Liver (tissue), 9 donors: Measurements from ENCODE around the gene SLC7A6. TPM values are rescaled to one million over a fixed set of nuclear protein-coding genes. Genes with fewer than 3 reads are reported as not detected.

ENCODE experiments used
- DNase-seq: peaks from one replicate; pipeline ENCODE4 v3.0.0-alpha.2; 2017; ENCODE audit warnings: low spot score
- H3K27ac ChIP-seq, 2 donors: one replicate each; pipeline ENCODE4 v1.7.0; 2013; ENCODE audit warnings: inconsistent platforms in 2 of 2, low read length in 2 of 2, control low read depth in 1 of 2, low read depth in 1 of 2, mild to moderate bottlenecking in 1 of 2
- H3K27me3 ChIP-seq, 4 donors: one replicate each; pipeline versions ENCODE4 v1.6.1 to v1.7.0; 2013; ENCODE audit warnings: low read length in 3 of 4, inconsistent platforms in 1 of 4, mild to moderate bottlenecking in 1 of 4, moderate library complexity in 1 of 4; ENCODE audit not compliant: control insufficient read depth in 4 of 4, insufficient read depth in 4 of 4
- H3K36me3 ChIP-seq, 4 donors: one replicate each; pipeline versions ENCODE4 v1.6.1 to v1.7.0; 2013; ENCODE audit warnings: low read length in 3 of 4, mild to moderate bottlenecking in 3 of 4, low read depth in 1 of 4, moderate library complexity in 1 of 4; ENCODE audit not compliant: control insufficient read depth in 4 of 4, insufficient read depth in 3 of 4
- H3K4me1 ChIP-seq, 4 donors: one replicate each; pipeline versions ENCODE4 v1.6.1 to v1.7.0; 2013; ENCODE audit warnings: low read length in 3 of 4, mild to moderate bottlenecking in 3 of 4, moderate library complexity in 1 of 4; ENCODE audit not compliant: control insufficient read depth in 4 of 4, insufficient read depth in 4 of 4
- H3K4me3 ChIP-seq, 3 donors: one replicate each; pipeline versions ENCODE4 v1.6.1 to v1.7.0; 2013; ENCODE audit warnings: low read length in 3 of 3, control low read depth in 1 of 3, low read depth in 1 of 3, mild to moderate bottlenecking in 1 of 3
- H3K9ac ChIP-seq, 2 donors: one replicate each; pipeline ENCODE4 v1.7.0; 2013; ENCODE audit warnings: low read length in 2 of 2, mild to moderate bottlenecking in 2 of 2, moderate library complexity in 2 of 2, control low read depth in 1 of 2, low read depth in 1 of 2
- H3K9me3 ChIP-seq, 4 donors: one replicate each; pipeline versions ENCODE4 v1.6.1 to v1.7.0; 2013; ENCODE audit warnings: low read length in 3 of 4; ENCODE audit not compliant: control insufficient read depth in 4 of 4
- ATF3 ChIP-seq: IDR thresholded peaks from 2 replicates; pipeline ENCODE4 v1.6.1; 2016; ENCODE audit warnings: antibody characterized with exemption
- CTCF ChIP-seq: fragments of 150-350 bp; IDR thresholded peaks from 2 replicates; pipeline ENCODE4 v1.5.1; 2017; ENCODE audit warnings: improper control_type of control experiment, low read depth, low read length; ENCODE audit not compliant: missing input control
- EGR1 ChIP-seq, 2 donors: IDR thresholded peaks; 2 replicates each; pipeline ENCODE4 v1.6.1; 2016 to 2018; ENCODE audit warnings: antibody characterized with exemption in 2 of 2, low read depth in 2 of 2
- FOXA1 ChIP-seq: IDR thresholded peaks from 2 replicates; pipeline ENCODE4 v1.6.1; 2016; ENCODE audit warnings: antibody characterized with exemption
- FOXA2 ChIP-seq: IDR thresholded peaks from 2 replicates; pipeline ENCODE4 v1.6.1; 2016; ENCODE audit warnings: antibody characterized with exemption
- GABPA ChIP-seq, 2 donors: IDR thresholded peaks in 1 of 2; conservative IDR thresholded peaks in 1 of 2; 2 replicates each; pipeline ENCODE4 v1.6.1; 2016; ENCODE audit warnings: antibody characterized with exemption in 2 of 2, mild to moderate bottlenecking in 1 of 2, moderate library complexity in 1 of 2
- HNF4A ChIP-seq, 2 donors: conservative IDR thresholded peaks; 2 replicates each; pipeline ENCODE4 v1.6.1; 2016; ENCODE audit warnings: antibody characterized with exemption in 2 of 2, mild to moderate bottlenecking in 2 of 2
- HNF4G ChIP-seq: IDR thresholded peaks from 2 replicates; pipeline ENCODE4 v1.6.1; 2016; ENCODE audit warnings: antibody characterized with exemption
- JUND ChIP-seq, 2 donors: IDR thresholded peaks; 2 replicates each; pipeline ENCODE4 v1.6.1; 2016; ENCODE audit warnings: antibody characterized with exemption in 2 of 2
- MAX ChIP-seq: IDR thresholded peaks from 2 replicates; pipeline ENCODE4 v1.6.1; 2016; ENCODE audit warnings: antibody characterized with exemption
- NR2F2 ChIP-seq: IDR thresholded peaks from 2 replicates; pipeline ENCODE4 v1.6.1; 2016; ENCODE audit warnings: antibody characterized with exemption
- RAD21 ChIP-seq, 2 donors: IDR thresholded peaks; 2 replicates each; pipeline ENCODE4 v1.6.1; 2016; ENCODE audit warnings: antibody characterized with exemption in 2 of 2, mild to moderate bottlenecking in 2 of 2
- REST ChIP-seq: IDR thresholded peaks from 2 replicates; pipeline ENCODE4 v1.6.1; 2016; ENCODE audit warnings: antibody characterized with exemption, mild to moderate bottlenecking
- RXRA ChIP-seq, 2 donors: IDR thresholded peaks; 2 replicates each; pipeline ENCODE4 v1.6.1; 2017 to 2018; ENCODE audit warnings: antibody characterized with exemption in 2 of 2, mild to moderate bottlenecking in 1 of 2
- SP1 ChIP-seq: IDR thresholded peaks from 2 replicates; pipeline ENCODE4 v1.6.1; 2018; ENCODE audit warnings: antibody characterized with exemption, mild to moderate bottlenecking
- TAF1 ChIP-seq: conservative IDR thresholded peaks from 2 replicates; pipeline ENCODE4 v1.6.1; 2016; ENCODE audit warnings: antibody characterized with exemption, mild to moderate bottlenecking
- YY1 ChIP-seq: IDR thresholded peaks from 2 replicates; pipeline ENCODE4 v1.6.1; 2016; ENCODE audit warnings: antibody characterized with exemption, mild to moderate bottlenecking
- ZBTB33 ChIP-seq: IDR thresholded peaks from 2 replicates; pipeline ENCODE4 v1.6.1; 2016; ENCODE audit warnings: antibody characterized with exemption
- WGBS: extraction: QIAGEN DNeasy Blood & Tissue Kit; methylation state at CpG from one replicate; pipeline ENCODE4 v1.1.7; 2013; 5-methylcytosine and 5-hydroxymethylcytosine counted together
- polyA plus RNA-seq, 2 donors: library from polyadenylated mRNA; stranded (reverse) in 1 of 2; unstranded in 1 of 2; fragments of 200-250 nt in 1 of 2; fragments of >200 nt in 1 of 2; fragmentation: Nextera tagmentation in 1 of 2; extraction: Ambion mirVana in 1 of 2; gene quantifications; one replicate each; pipeline versions ENCODE4 v1.2.1 to v1.2.3, GENCODE V29; 2013 to 2015
- total RNA-seq, 2 donors: library from RNA; depleted of rRNA; stranded (reverse); fragments of >200 nt; gene quantifications; one replicate each; pipeline ENCODE4 v1.2.3, GENCODE V29; 2014
- donor health status: healthy.
- donor health status: healthy.
- donor health status: healthy.
- donor health status: healthy.
- donor health status: healthy.

SLC7A6 gene
- total and polyA plus RNA-seq, 4 donors, result 1.2 to 4.9 (median 1.9) TPM

GRCh38 chr16:68233835-68234187 is 30.5 kb upstream of the SLC7A6 start:
- Histone ChIP-seq H3K36me3 (peaks cover 6 to 33% (median 18%) of the 10 kb centered on the region in 4 donors), H3K4me1 (peaks cover 10 to 62% (median 47%) of the 10 kb centered on the region in 4 donors), H3K9me3 (no peaks in the 10 kb centered on the region), H3K4me3 (peak overlapping the region; percentile 6 to 88 (median 82)), H3K27me3 (no peaks in the 10 kb centered on the region), H3K27ac (peak overlapping the region in 1 of 2 donors; percentile 3), H3K9ac (no peak overlapping the region)
- TF ChIP-seq HNF4G, result no peak
- DNase-seq, result no peak
- WGBS, result 52% methylated on average over 8 of the region's 8 CpGs

- DNase-seq, result peak; percentile 76
- TF ChIP-seq GABPA (IDR thresholded peaks at IDR 0.05 in 1 of 2, conservative IDR thresholded peaks at IDR 0.05 in 1 of 2) (peak; percentile 41 to 73), RXRA (IDR thresholded peaks at IDR 0.05) (peak; percentile 98 to 99), SP1 (peak; percentile 99), HNF4G (peak; percentile 59), ZBTB33 (peak; percentile 81), REST (peak; percentile 2), RAD21 (IDR thresholded peaks at IDR 0.05) (peak; percentile 48 to 51), CTCF (no peak), MAX (peak; percentile 83), HNF4A (conservative IDR thresholded peaks at IDR 0.05) (peak; percentile 78 to 88), FOXA1 (peak; percentile 65), FOXA2 (peak; percentile 44), JUND (IDR thresholded peaks at IDR 0.05) (peak; percentile 74 to 89), NR2F2 (peak; percentile 36), YY1 (peak; percentile 78), EGR1 (IDR thresholded peaks at IDR 0.05; ENCODE audit: low read depth in 2 of 2) (peak in 1 of 2 donors; percentile 41), TAF1 (peak; percentile 98), ATF3 (peak; percentile 61)
- no peaks in the 10 kb centered on the region for H3K9me3 ChIP-seq
- peaks cover 10 to 56% (median 42%) of the 10 kb centered on the region in 4 donors for H3K4me1 ChIP-seq
- H3K36me3 ChIP-seq, result peaks cover 6 to 29% (median 17%) of the 10 kb centered on the region in 4 donors
- 20% methylated on average over 13 of the region's 13 CpGs for WGBS
- no peaks in the 10 kb centered on the region for H3K27me3 ChIP-seq
- peak overlapping the region; percentile 49 to 58 for H3K9ac ChIP-seq
- peak overlapping the region; percentile 87 to 88 for H3K27ac ChIP-seq
- peak overlapping the region; percentile 82 to 88 (median 85) for H3K4me3 ChIP-seq
Measured at GRCh38 chr16:68234188-68235107, 29.9 kb upstream of the SLC7A6 start.
